NCI-H510A (cell line): ENCODE measurements around the gene TIGIT.
"Not testable (repeated sequence)": the region's sequence is repeated elsewhere in the genome, so short reads cannot be mapped to it uniquely, and the experiment has no call there.

Source experiments
- DNase-seq: peaks from one replicate; lab custom pipeline; 2025; lab: John Stamatoyannopoulos, UW

Gene TIGIT

DNA sequence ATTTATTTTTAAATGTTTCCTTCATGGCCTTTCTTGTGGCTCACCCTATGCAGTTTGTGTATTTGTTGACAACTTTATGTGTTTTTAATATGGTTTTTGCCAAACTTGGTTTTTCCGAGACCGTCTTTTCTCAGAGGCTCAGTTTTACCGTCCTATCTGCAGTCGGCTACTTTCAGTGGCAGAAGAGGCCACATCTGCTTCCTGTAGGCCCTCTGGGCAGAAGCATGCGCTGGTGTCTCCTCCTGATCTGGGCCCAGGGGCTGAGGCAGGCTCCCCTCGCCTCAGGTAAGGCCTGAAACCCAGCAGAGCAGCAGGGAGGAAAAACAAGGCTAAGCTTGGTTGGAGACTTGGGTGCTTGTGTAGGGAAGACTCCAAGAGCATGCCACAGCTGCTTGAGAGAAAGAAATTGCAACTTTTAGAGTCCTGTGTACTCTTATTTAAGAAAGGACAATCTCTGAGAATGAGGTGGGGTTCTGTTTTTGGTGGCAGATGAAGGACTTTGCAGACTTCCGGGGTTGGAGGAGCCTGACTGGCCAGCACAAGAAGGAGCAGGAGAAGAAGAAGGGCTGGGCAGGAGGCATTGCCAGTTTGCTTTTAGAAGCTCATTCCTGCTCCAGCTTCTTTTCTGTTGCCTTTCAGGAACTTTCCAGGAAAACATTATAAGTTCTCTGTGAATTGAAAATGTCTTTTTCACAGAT lies at the start of gene TIGIT:
TIGIT (plus strand) TSS at position 191 of the 698 bp plus-strand sequence; CDS start at position 225, 34 bp downstream.
- no peak for DNase-seq

DNA sequence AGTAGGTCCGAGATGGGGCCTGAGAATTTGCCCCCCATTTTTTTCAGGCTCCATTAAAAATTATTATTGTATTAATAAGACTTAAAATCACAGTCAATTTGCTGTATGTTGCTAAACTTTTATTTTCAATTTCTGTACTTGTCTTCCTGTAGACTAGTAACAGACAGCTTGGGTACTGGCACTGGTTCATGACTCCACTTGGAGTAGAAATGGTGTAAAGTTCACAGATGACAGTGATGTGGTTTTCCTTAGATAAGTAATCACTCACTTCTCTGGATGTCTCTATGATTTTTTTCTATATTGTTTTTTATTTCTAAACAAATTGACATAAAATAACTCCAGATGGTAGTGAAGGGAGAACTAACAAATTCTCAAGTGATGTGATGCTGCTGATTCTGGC lies 40.9 kb upstream of the TIGIT start:
- no peak for DNase-seq

DNA sequence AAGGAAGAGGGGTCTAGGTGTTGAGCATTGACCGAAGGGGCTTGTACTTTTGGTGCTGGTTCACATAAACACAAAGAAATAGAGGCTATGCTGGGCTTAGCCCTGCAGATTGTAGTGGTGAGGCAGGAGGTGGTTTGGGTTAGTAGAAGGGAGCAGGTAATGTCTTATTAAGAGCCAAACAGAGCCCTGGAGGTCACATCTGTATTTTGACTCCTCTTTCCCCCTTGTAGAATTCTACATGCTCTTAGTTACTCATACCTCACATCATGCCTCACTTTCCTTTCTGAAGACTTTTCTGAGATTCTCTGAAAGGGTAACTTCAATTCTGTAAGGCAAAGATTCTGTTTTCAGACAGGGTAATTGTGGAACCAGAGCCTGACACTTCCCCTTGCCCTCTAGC lies 40.3 kb upstream of the TIGIT start:
- no peak for DNase-seq

DNA sequence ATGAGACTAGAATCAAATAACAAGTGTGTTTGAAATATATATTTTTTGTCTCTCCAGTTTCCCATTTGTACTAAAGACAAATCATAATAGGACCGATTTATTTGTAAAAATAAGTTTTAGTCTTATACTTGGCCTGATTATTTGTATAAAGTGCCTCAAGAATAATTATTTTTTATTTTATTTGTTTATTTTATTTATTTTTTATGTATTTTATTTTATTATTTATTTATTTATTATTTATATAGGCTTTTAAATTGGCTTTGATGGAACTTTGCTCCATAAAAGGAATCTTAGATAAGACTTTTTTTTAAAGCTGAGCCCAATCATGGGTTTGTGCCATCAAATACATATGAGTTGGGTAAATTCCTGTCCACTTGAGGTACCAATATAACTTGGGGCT lies 34.3 kb upstream of the TIGIT start:
- no peak for DNase-seq

DNA sequence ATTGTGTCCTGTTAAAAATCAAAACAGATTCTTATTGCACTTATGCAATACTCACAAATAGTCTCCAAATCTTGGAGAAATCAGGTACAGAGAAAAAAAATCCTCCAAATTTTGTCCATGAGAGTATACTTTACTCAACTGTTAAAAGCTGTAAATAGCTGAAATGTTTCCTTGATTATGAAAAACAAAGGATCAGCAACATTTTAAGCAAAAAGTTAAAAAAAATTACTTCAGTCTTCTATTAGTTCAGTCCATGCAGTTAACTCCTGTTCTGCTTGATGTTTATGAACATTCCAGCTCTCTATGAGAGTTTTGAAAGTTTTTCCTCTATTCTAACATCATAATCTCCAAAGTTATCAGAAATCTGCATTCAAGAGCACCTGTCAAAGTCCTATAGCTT lies 33.7 kb upstream of the TIGIT start:
- DNase-seq: no peak

DNA sequence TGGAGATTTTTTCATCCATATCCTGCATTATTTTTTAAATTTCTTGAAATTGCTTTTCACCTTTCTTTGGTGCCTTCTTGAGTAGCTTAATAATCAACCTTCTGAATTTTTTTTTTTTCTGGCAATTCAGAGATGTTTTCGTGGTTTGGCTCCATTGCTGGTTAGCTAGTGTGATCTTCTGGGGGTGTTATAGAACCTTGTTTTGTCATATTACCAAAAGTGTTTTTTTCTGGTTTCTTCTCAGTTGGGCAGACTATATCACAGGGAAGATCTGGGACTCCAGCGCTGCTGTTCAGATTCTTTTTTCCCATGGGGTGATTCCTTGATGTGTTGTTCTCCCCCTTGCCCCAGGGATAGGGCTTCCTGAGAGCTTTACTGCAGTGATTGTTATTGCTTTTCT lies 23.8 kb upstream of the TIGIT start:
- no peak for DNase-seq

DNA sequence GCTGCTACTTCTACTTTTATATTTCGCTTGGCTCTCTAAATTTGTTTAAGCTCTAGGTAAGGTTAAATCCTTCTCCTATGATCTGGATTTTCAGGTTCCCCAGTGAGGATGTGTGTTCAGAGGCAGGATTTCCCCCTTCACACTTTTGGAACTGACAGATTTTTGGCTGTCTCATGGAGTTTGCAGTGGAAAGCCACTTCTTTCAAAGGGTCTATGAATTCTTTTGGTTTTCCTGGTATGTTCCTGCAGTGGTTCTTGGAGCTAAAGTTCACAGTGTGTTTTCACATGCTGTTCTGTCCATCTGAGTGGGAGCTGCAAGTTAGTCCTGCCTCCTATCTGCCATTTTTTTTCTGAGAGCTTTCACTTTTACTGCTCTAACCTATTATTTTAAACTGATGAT lies 21.6 kb upstream of the TIGIT start:
- DNase-seq: no peak

DNA sequence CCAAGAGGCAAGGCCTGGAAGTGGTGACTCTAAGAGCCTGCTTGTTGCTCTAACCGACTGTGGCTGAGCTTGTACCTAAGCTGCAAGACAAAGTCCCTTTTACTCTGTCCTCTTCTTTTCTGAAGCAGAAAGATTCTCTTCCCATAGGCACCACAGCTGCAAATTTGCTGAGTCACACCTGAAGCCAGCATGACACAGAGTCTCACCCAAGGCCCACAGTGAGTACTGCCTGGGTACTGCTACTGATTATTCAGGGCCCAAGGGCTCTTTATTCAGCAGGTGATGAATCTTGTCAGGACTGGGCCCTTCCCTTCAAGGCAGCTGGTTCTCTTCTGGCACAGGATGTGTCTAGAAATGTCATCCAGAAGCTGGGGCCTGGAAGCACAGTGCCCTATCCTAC lies 18.9 kb upstream of the TIGIT start:
- no peak for DNase-seq

DNA sequence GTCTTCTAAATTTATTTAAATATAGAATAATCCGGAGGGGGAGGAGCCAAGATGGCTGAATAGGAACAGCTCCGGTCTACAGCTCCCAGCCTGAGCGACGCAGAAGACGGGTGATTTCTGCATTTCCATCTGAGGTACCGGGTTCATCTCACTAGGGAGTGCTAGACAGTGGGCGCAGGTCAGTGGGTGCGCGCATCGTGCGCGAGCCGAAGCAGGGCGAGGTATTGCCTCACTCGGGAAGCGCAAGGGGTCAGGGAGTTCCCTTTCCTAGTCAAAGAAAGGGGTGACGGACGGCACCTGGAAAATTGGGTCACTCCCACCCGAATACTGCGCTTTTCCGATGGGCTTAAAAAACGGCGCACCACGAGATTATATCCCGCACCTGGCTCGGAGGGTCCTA lies 17.0 kb upstream of the TIGIT start:
- DNase-seq: not testable (repeated sequence)

DNA sequence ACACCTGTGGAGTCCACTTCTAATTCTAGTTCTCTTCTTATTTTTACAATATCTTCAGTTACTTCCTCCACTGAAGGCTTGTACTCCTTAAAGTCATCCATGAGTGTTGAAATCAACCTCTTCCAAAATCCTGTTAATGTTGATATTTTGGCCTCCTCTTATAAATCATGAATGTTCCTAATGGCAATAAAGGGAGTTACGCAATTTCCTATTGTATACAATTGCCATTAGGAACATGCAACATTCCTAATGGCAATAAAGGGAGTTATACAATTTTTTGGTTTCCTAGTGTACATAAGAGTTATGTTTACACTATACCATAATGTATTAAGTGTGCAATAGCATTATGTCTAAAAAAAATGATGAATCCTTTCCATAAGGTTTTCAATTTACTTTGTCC lies 9.2 kb upstream of the TIGIT start:
- no peak for DNase-seq

DNA sequence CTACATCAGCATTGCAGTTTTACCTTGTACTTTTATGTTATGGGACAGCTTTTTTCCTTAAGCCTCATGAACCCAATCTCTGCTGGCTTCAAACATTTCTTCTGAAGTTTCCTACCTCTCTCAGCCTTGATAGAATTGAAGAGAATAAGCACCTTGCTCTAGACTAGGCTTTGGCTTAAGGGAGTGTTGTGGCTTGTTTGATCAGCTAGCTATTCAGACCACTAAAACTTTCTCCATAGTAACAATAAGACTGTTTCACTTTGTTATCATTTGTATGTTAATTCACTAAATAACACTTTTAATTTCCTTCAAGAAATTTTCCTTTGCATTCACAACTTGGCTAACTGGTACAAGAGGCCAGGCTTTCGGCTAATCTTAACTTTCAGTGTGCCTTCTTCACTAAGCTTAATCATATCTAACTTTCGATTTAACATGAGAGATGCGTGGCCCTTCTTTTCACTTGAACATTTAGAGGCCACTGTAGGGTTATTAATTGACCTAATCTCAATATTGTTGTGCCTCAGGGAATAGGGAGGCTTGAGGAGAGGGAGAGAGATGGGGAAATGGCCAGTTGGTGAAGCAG lies 8.1 kb upstream of the TIGIT start:
- no peak for DNase-seq

DNA sequence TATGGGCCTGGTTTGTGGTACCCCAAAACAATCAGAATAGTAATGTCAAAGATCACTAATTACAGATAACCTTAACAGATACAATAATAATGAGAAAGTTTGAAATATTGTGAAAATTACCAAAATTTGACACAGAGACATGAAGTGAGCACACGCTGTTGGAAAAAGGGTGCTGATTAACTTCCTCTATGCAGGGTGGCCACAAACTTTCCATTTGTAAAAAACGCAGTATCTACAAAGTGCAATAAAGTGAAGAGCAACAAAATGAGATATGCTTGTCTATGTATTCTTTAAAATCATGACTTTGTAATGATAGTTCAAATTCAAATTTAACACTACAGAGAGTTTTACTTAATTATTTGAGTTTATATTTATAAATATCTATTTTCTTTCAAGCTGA lies 7.6 kb upstream of the TIGIT start:
- no peak for DNase-seq

DNA sequence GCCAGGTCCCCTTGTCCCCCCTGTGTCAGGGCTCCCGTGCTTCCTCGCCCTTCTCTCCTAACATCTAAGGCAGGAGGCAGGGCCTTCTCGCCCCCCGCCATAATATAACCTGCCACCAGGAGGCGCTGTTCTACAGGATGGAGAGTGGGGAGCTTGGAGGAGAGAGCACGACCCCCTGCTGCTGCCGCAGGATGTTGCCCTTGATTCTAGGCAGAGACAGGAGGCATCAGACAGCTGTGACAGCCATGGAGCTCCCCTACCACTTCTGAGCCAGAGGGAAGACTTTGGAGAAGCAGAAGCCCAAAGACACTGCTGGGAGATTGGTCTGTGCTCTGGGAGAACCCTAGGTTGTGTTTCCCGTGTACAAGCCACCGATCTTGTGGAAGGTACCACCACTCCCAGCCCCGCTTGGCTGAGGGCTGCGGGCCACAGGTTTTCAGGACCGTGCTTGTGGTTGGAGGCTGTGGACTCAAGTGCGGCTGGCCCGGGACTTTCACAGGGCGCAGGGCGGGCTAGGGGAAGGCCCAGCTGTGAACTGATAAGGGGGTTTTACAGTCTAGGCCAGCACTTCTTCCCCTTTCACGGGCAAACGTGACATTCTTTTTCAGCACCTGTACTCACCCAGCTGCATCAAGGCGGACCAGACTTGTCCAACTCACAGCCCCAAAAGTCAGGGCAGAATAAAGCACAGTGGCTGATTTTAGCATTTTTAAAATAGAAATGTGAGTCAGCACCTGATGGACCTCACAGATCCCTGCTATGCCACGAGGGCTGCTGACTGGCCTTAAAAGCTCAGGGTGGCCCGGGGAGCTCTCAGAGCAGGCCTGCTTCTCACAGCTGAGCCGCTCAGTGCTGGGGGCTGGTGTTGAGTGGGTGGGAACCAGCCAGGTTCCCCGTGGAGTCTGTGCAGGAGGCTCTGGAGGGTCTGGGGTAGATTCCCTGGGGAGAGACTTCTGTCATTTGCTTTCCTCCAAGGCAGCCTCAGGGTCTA lies 2.6 kb upstream of the TIGIT start:
- no peak for DNase-seq

DNA sequence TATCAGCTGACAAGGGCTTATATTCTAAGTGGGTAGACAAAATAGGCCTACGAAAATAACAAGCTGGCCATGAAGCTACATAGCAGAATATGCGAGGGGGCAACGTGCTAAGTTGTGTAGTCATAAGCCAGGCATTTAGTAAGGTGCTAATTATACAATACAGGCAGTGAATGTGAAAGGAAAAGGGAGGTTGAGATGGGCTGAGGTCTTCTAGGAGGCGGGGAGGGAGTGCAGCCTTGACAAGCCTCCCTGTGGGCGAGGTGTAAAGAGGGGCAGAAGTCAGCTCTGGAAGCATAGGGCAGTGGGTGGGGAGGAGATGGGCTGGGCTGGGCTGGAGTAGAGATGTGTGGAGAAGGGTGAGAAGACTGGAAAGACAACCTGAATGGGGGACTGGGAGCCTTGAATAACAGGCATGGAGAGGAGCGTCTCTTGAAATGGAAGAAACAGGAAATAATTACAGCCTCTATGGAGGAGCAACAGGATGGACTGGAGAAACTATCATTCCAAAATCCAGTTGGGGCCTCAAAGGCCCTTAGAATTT lies 1.2 kb downstream of the TIGIT start:
- DNase-seq: no peak

DNA sequence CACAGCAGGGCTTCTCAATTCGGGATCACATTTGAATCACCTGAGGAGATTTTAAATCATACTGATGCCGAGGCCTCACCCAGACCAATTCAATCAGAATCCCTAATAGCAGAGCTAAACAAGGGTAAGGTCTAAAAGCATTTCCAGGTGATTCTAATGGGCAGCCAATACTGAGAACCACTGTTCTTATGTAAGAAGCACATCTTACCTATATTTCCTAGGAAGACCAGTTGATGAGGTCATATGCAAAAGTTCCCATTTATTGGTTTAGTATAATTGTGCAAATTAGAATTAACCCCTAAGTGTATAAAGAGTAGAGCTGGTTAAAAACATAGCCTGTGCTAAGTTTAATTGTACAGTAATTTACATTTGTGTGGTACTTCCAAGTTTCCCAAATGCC lies 2.1 kb downstream of the TIGIT start:
- no peak for DNase-seq

DNA sequence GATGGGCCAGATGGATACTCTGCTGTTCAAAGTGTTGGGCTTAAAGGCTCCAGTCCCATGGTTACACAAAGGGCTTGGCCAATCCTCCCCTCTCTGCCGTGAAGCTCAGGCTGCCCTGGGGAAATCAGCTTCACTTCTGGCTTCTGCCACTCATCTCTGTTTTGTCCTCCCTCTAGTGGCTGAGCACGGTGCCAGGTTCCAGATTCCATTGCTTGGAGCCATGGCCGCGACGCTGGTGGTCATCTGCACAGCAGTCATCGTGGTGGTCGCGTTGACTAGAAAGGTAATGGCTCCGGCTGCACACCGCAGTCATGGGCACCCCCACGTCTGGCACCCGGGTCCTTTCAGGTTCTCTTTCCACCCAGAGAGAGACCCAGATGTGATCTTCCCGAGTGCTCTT lies 5.6 kb downstream of the TIGIT start:
- no peak for DNase-seq

DNA sequence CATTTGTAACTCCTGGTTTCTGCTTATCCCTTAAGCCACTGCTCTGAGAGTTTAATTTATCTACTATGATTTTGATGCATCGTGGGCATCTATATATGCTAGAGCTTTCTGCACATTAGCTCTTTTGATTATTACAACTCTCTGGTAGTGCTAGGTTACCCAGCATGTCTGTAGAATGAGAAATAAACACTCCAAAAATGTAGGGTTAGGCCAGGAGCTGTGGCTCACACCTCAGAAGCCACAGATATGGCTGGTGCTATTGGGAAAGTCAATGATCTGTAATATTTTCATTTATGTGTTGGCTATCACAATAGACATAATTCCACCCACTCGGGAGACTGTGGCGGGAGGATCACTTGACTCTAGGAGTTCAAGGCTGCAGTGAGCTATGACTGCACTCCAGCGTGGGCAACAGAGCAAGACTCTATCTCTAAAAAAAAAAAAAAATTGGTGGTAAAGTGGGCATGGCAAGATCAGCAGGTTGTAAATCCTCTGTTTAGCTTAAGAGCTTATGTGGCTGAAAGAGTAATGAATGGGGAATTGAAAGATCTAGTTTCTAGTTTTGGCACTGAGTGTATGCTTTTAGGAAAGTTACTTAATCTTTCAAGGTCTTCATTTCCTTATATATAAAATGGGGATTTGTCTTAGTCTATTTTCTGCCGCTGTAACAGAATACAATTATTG lies 6.3 kb downstream of the TIGIT start:
- no peak for DNase-seq

DNA sequence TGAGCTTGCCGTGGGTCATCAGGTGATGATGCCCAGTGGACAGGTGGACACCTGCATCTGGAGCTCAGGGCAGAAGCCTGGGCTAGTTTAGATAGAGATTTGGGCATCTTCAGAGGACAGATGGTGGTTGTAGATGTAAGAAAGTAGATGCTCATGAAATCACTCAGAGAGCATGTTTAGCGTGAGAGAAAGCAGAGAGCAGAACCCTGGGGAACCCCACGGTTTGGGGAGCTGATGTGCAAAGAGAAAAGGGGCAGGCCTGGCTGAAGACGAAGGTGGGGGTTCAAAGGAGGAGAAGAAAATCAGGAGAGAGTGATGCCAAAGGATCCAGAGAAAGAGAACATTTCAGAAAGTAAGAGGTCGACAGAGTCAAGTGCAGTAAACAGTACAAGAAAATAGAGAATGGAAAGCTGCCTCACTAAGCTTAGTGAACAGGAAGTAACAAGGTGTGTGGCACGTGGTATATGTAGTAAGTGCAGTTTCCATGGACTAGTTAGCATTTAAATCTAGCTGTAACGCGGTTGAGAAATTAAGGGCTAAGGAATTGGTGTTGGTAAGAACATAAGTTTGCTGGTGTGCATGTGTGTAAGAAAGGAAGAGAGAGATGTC lies 13.5 kb downstream of the TIGIT start:
- DNase-seq: no peak

DNA sequence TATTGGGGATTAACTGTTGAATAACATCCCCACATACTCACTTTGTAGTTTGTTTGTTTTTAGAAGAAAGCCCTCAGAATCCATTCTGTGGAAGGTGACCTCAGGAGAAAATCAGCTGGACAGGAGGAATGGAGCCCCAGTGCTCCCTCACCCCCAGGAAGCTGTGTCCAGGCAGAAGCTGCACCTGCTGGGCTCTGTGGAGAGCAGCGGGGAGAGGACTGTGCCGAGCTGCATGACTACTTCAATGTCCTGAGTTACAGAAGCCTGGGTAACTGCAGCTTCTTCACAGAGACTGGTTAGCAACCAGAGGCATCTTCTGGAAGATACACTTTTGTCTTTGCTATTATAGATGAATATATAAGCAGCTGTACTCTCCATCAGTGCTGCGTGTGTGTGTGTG lies 14.0 kb downstream of the TIGIT start:
- no peak for DNase-seq

DNA sequence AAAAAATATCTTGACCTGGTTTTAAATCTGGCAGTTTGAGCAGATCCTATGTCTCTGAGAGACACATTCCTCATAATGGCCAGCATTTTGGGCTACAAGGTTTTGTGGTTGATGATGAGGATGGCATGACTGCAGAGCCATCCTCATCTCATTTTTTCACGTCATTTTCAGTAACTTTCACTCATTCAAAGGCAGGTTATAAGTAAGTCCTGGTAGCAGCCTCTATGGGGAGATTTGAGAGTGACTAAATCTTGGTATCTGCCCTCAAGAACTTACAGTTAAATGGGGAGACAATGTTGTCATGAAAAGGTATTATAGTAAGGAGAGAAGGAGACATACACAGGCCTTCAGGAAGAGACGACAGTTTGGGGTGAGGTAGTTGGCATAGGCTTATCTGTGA lies 14.5 kb downstream of the TIGIT start:
- DNase-seq: no peak

DNA sequence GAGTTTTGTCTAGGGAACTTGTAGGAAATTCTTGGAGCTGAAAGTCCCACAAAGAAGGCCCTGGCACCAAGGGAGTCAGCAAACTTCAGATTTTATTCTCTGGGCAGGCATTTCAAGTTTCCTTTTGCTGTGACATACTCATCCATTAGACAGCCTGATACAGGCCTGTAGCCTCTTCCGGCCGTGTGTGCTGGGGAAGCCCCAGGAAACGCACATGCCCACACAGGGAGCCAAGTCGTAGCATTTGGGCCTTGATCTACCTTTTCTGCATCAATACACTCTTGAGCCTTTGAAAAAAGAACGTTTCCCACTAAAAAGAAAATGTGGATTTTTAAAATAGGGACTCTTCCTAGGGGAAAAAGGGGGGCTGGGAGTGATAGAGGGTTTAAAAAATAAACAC lies 15.0 kb downstream of the TIGIT start:
- DNase-seq: no peak

DNA sequence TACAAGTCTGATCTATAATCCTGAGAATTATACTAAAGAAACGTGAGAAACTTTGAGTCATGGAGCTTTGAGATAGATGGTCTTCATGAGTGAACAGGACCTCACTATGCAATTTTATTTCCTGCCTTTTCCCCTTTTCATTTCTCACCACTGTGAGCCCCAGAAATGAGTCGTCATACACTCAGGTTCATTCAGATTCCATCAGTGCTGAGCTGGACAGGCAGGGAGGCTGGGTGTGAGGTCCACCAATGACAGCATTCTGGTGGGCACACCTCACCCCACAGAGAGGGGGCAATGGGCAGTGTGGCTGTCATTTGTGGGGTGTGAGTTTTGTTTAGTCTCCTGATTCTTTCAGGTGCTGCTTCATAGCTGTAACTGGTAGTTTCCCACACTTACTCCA lies 16.9 kb downstream of the TIGIT start:
- DNase-seq: no peak
